ENCODE measurements around the gene GPX4. TPM values are rescaled to one million over a fixed set of nuclear protein-coding genes. Genes with fewer than 3 reads are reported as not detected.
"Not testable (repeated sequence)": the region's sequence is repeated elsewhere in the genome, so short reads cannot be mapped to it uniquely, and the experiment has no call there.

The GPX4 gene
- total RNA-seq, 1 donor from 2014 or later, result 327 TPM

- intact Hi-C loops (cut with micrococcal nuclease), result no loop called here
- Histone ChIP-seq H3K27ac (replicated peaks) (peak overlapping the region; percentile 80), H3K27me3 (ENCODE audit: low read depth) (no peaks in the 10 kb centered on the region), H3K4me1 (peaks cover 29% of the 10 kb centered on the region), H3K4me3 (peak overlapping the region; percentile 43), H3K9me3 (replicated peaks) (no peaks in the 10 kb centered on the region), H3K36me3 (peaks cover 76% of the 10 kb centered on the region)
- no peak for TF ChIP-seq CTCF (IDR thresholded peaks at IDR 0.05; ENCODE audit: borderline replicate concordance)
- no peak for DNase-seq
Measured at GRCh38 chr19:1113986-1114483, 10.2 kb downstream of the GPX4 start.

GRCh38 chr19:1114728-1115127 is 10.9 kb downstream of the GPX4 start:
- H3K27ac ChIP-seq (replicated peaks); intact Hi-C loops (cut with micrococcal nuclease); H3K27me3 ChIP-seq (ENCODE audit: low read depth); H3K9me3 ChIP-seq (replicated peaks); DNase-seq; H3K4me3 ChIP-seq: not testable (repeated sequence)
- Histone ChIP-seq H3K36me3 (peaks cover 76% of the 10 kb centered on the region), H3K4me1 (peaks cover 29% of the 10 kb centered on the region)

GRCh38 chr19:1115646-1116420 is 12.0 kb downstream of the GPX4 start:
- no peak for DNase-seq
- H3K4me1 ChIP-seq, result peaks cover 29% of the 10 kb centered on the region
- no peak overlapping the region for H3K27ac ChIP-seq (replicated peaks)
- TF ChIP-seq CTCF (IDR thresholded peaks at IDR 0.05; ENCODE audit: borderline replicate concordance), result no peak
- H3K4me3 ChIP-seq, result no peak overlapping the region
- no peaks in the 10 kb centered on the region for H3K9me3 ChIP-seq (replicated peaks)
- H3K36me3 ChIP-seq, result peaks cover 78% of the 10 kb centered on the region
- H3K27me3 ChIP-seq (ENCODE audit: low read depth), result no peaks in the 10 kb centered on the region
- intact Hi-C loops (cut with micrococcal nuclease), result no loop called here

GRCh38 chr19:1116726-1117581 is 13.2 kb downstream of the GPX4 start:
- peaks cover 23% of the 10 kb centered on the region for H3K4me1 ChIP-seq
- no peaks in the 10 kb centered on the region for H3K27me3 ChIP-seq (ENCODE audit: low read depth)
- H3K36me3 ChIP-seq, result peaks cover 82% of the 10 kb centered on the region
- intact Hi-C loops (cut with micrococcal nuclease), result no loop called here
- H3K27ac ChIP-seq (replicated peaks), result no peak overlapping the region
- no peak for TF ChIP-seq CTCF (IDR thresholded peaks at IDR 0.05; ENCODE audit: borderline replicate concordance)
- H3K9me3 ChIP-seq (replicated peaks), result no peaks in the 10 kb centered on the region
- no peak for DNase-seq
- no peak overlapping the region for H3K4me3 ChIP-seq

GRCh38 chr19:1117654-1118053 is 13.9 kb downstream of the GPX4 start:
- intact Hi-C loops (cut with micrococcal nuclease), result no loop called here
- no peak for DNase-seq
- Histone ChIP-seq H3K27me3 (ENCODE audit: low read depth) (no peaks in the 10 kb centered on the region), H3K9me3 (replicated peaks) (no peaks in the 10 kb centered on the region), H3K4me3 (no peak overlapping the region), H3K4me1 (peaks cover 16% of the 10 kb centered on the region), H3K36me3 (peaks cover 82% of the 10 kb centered on the region), H3K27ac (replicated peaks) (no peak overlapping the region)
- TF ChIP-seq CTCF (IDR thresholded peaks at IDR 0.05; ENCODE audit: borderline replicate concordance), result no peak
